ENCODE data around the gene ATM.
"Not testable (repeated sequence)": the region's sequence is repeated elsewhere in the genome, so short reads cannot be mapped to it uniquely, and the experiment has no call there.

The ATM gene

DNA sequence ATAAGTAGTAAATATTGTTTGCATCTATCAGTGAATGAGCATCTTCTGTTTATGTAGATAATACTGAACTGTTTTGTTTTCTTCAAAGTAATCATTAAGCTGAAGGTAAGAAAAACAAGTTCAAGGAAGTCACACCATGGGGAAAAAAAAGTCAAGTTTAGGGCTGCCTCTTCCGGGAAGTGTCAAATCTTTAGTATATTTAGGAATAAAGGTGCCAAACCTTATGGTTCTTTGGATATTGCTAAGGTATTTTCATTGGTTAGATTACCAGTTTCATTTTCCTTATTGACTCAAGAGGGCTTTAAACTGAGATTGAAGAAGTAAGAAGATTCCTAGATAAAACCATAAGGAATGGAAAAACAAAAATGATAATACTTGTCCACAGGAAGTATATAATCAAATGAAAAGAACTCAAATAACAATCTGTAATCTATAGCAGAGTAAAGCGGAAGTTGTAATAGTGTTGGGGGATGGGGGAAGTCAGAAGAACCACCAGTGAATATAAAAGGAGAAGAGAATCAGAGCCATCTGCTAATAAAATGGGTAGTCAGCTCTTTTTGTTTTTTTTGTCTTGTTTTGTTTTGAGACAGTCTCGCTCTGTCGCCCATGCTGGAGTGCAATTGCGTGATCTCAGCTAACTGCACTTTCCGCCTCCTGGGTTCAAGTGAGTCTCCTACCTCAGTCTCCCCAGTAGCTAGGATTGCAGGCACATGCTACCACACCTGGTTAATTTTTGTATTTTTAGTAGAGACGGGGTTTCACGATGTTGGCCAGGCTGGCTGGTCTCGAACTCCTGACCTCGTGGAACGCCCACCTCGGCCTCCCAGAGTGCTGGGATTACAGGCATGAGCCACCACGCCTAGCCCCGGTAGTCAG, 2.3 kb downstream of the ATM start:
- DNase-seq (ENCODE audit: insufficient read length, low spot score): no peak
- no peak for TF ChIP-seq POLR2A (IDR thresholded peaks at IDR 0.05; ENCODE audit: low read depth, low read length)
- FAIRE-seq: no peak

- no peak for TF ChIP-seq POLR2A (IDR thresholded peaks at IDR 0.05; ENCODE audit: low read depth, low read length)
- FAIRE-seq (no peak), DNase-seq (ENCODE audit: insufficient read length, low spot score) (no peak)
These were observed 3.2 kb downstream of the ATM start for GRCh38 chr11:108226036-108226435.

GRCh38 chr11:108228251-108228650, 5.4 kb downstream of the ATM start:
- TF ChIP-seq POLR2A (IDR thresholded peaks at IDR 0.05; ENCODE audit: low read depth, low read length): no peak
- DNase-seq (ENCODE audit: insufficient read length, low spot score): no peak
- FAIRE-seq: no peak

GRCh38 chr11:108233277-108233945, 10.5 kb downstream of the ATM start:
- TF ChIP-seq POLR2A (IDR thresholded peaks at IDR 0.05; ENCODE audit: low read depth, low read length): no peak
- FAIRE-seq: no peak
- DNase-seq (ENCODE audit: insufficient read length, low spot score): no peak

DNA sequence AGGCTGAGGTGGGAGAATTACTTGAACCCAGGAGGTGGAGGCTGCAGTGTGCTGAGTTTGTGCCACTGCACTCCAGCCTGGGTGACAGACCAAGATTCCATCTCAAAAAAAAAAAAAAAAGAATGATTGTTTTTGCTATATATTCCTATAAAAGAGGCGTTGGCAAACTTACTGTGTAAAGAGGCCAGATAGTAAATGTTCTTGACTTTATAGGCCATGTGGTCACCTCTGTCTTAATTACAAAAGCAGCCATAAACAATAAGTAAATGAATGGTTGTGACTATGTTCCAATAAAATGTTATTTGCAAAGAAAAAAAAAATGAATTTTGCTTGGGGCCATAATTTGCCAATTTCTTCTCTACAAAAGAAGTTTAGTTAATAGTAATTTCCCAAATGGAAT, 12.3 kb downstream of the ATM start:
- DNase-seq (ENCODE audit: insufficient read length, low spot score) (no peak), FAIRE-seq (no peak)
- no peak for TF ChIP-seq POLR2A (IDR thresholded peaks at IDR 0.05; ENCODE audit: low read depth, low read length)

GRCh38 chr11:108235633-108236032, 12.8 kb downstream of the ATM start:
- FAIRE-seq (no peak), DNase-seq (ENCODE audit: insufficient read length, low spot score) (no peak)
- no peak for TF ChIP-seq POLR2A (IDR thresholded peaks at IDR 0.05; ENCODE audit: low read depth, low read length)

- FAIRE-seq: no peak
- DNase-seq (ENCODE audit: insufficient read length, low spot score): no peak
- TF ChIP-seq POLR2A (IDR thresholded peaks at IDR 0.05; ENCODE audit: low read depth, low read length): no peak
These were observed 14.2 kb downstream of the ATM start for GRCh38 chr11:108237058-108237481.

- DNase-seq (ENCODE audit: insufficient read length, low spot score): no peak
- no peak for FAIRE-seq
- no peak for TF ChIP-seq POLR2A (IDR thresholded peaks at IDR 0.05; ENCODE audit: low read depth, low read length)
These were observed 16.2 kb downstream of the ATM start for GRCh38 chr11:108239076-108239475.

- no peak for DNase-seq (ENCODE audit: insufficient read length, low spot score)
- no peak for TF ChIP-seq POLR2A (IDR thresholded peaks at IDR 0.05; ENCODE audit: low read depth, low read length)
- no peak for FAIRE-seq
These were observed 18.6 kb downstream of the ATM start for GRCh38 chr11:108241330-108242037.

- DNase-seq (ENCODE audit: insufficient read length, low spot score) (no peak), FAIRE-seq (no peak)
- TF ChIP-seq POLR2A (IDR thresholded peaks at IDR 0.05; ENCODE audit: low read depth, low read length): no peak
These were observed 19.6 kb downstream of the ATM start for GRCh38 chr11:108242422-108242821.

- DNase-seq (ENCODE audit: insufficient read length, low spot score) (no peak), FAIRE-seq (no peak)
- no peak for TF ChIP-seq POLR2A (IDR thresholded peaks at IDR 0.05; ENCODE audit: low read depth, low read length)
These were observed 23.4 kb downstream of the ATM start for GRCh38 chr11:108246308-108246707.

DNA sequence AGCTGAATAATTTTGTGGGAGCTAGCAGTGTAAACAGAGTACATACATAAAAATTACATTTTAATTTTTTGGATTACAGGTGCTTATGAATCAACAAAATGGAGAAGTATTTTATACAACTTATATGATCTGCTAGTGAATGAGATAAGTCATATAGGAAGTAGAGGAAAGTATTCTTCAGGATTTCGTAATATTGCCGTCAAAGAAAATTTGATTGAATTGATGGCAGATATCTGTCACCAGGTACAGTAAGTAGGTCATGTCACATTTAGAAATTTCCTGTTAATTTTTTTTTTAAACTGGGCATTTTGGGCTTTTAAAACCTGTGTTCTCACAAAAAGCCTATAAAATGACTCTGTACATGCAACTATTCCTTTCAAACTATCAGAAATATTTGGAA, 24.0 kb downstream of the ATM start:
- DNase-seq (ENCODE audit: insufficient read length, low spot score) (no peak), FAIRE-seq (no peak)
- TF ChIP-seq POLR2A (IDR thresholded peaks at IDR 0.05; ENCODE audit: low read depth, low read length): no peak

GRCh38 chr11:108253176-108253575, 30.3 kb downstream of the ATM start:
- TF ChIP-seq POLR2A (IDR thresholded peaks at IDR 0.05; ENCODE audit: low read depth, low read length): no peak
- DNase-seq (ENCODE audit: insufficient read length, low spot score) (no peak), FAIRE-seq (no peak)

GRCh38 chr11:108269583-108269982, 46.7 kb downstream of the ATM start:
- FAIRE-seq: no peak

GRCh38 chr11:108276985-108277616, 54.2 kb downstream of the ATM start:
- not testable (repeated sequence) for DNase-seq (ENCODE audit: insufficient read length, low spot score); FAIRE-seq

More at GRCh38 chr11:108269583-108269982, 46.7 kb downstream of the ATM start:
- TF ChIP-seq POLR2A (IDR thresholded peaks at IDR 0.05; ENCODE audit: low read depth, low read length): no peak
- no peak for DNase-seq (ENCODE audit: insufficient read length, low spot score)

Data from H54 (cell line).